Stimulated activated CD4-positive, alpha-beta T cell treated with anti-CD3 and anti-CD28 coated beads, Interleukin-15, amount 100 ng/mL, for 48 hours (primary cell): ENCODE measurements around the gene LAG3.

Experiments used
- DNase-seq, 2 donors: peaks; one replicate each; pipeline ENCODE4 v3.0.0-alpha.2; 2020; ENCODE audit warnings: low read depth in 2 of 2

LAG3 gene

DNA sequence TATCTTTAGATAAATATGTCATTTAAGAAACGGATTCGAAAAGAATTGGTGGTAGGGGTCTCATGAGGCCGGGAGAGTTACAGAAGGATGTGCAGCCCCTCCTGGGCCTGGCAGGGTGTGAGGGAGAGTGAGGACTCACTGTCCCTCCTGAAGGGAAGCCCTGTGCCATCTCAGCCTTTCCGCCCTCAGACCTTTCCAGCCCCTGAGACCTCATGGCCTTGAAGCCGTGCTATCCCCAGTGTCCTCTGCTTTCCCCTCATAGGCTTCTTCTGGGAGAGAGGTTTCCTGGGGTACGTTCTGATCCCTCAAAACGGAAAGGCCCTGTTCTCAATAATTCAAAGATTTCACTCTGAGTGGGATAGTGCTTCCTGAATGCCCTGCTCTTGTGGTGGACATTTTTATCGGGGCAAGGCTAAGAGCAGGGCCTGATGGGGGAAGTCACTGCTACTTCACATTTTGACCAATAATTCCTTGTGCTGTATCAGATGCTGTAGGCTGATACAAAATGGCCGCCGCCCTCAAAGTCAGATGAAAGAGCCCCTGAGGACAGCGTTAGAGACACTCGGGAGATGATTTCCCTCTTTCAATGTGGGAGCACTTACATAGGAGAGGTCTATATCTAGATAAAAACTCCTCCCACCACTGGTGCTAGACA, 18.3 kb downstream of the LAG3 start:
- DNase-seq: no peak

DNA sequence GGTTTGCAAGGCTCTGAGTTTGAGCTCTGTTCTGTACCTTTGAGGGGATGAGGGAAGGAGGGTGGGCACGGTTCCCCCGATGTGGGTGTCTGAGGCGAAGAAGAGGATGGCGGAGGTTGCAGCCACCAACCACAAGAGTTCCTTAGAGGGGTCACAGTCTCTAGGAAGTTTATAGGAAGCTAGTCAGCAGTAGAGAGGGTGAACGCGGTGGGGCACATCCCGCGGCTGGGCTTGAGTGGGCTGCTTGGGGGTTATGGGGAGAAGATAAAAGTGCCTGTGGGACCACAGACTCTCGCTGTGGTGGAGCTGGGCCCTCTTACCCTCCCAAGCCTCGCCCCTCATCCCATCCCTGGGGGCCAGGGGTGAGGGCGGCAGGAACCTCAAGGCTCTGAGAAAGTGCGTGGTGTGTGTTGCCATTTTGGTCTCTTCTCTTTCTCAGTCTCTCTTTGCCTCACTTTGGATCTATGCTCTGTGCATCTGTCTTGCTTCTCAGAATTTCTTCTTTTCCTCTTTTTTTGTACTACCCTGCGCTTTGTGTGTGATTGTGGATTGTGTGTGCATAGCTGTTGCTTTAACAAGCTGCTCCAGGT, 19.7 kb downstream of the LAG3 start:
- no peak for DNase-seq

DNA sequence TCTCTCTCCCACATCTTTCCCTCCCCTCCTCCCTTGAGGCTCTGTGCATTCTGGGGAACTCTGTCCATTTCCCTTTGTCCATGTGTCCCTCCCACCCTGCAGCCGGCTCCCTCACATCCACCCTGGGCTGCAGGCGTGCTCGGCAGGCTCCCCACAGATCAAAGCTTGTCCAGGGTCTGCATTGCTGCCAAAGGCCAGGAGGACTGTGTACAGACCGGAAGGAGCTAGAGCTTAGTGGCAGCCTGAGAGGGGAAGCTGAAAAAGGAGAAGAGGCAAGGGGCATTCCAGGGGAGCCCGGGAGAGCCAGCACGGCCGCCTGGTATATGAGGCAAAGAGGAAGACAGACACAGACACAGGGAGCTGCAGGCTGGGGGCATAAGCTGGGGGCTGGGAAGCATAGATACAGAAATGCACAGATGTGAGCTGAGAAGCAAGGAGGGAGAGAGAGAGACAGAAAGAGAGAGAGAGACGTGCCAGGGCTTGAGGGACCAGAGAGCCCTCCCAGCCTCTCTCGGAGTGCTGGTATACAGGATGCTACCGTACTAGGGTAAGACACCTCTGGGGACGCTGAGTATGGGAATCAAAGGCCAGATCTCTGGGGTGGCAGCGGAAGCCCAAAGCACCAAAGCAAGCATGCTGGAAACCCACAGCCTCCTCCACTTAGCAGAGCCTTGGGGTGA, 20.3 kb downstream of the LAG3 start:
- DNase-seq: no peak

DNA sequence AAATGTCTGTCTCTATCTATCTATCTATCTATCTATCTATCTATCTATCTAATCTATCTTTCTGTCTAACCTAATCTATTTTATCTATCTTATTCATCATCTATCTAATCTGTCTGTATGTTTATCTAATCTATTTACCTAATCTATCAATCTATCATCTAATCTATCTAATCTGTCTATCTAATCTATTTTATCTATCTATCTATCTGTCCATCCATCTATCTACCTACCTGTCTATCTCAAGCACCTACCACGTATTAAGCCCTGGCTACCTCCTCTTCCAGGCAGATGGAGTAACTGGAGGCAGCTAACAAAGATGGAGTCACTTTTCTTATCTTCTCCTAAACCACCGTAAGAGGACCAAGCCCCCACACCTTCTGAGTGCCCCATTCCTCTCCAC, 22.8 kb downstream of the LAG3 start:
- no peak for DNase-seq

DNA sequence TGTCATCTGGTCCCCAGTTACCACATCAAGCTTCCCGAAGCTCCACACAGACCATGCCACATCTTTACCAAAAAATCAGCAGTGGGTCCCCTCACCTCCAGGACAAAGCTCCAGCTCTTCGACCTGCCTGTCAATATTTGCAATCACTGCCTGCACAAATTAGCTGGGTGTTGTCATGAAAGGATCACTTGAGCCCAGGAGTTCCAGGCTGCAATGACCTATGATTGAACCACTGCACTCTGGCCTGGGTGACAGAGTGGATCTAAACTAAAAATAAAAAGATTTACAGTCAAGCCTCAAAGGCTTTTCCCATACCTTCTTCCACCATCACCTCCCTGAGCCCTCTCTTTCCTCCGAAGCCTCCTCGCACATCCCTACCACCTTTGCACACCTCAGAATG, 24.3 kb downstream of the LAG3 start:
- DNase-seq: no peak

DNA sequence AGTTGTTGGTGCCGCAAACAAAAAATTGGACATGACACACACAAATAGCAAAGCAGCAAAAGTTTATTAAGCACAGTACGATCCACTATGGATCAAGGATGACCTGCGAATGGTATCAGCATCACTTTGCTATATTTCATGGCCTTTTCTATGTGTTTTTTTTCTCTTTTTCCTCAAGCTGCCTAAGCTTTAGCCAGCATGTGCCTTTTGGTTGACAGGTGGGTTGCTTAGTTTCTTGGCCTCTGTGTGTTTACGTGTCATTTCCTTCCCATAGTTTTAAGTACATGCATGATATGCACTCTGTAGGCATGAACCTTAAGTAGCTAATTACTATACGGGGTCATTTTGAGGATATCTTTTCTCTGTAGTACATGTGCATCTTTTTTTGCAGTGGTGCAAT, 26.8 kb downstream of the LAG3 start:
- no peak for DNase-seq

DNA sequence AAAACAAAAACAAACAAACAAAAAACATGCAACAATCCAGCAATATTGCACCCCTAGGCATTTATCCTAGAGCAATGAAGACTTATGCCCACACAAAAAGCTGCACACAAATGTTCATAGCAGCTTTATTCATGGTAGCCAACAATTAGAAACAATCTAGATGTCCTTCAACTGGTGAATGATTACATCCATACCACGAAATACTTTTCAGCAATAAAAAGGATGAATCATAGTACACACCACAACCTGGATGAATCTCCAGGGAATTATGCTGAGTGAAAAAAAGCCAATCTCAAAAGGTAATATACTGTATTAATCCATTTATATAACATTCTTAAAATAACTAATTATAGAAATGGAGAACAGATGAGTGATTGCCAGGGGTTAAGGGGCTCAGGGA, 34.9 kb downstream of the LAG3 start:
- no peak for DNase-seq

DNA sequence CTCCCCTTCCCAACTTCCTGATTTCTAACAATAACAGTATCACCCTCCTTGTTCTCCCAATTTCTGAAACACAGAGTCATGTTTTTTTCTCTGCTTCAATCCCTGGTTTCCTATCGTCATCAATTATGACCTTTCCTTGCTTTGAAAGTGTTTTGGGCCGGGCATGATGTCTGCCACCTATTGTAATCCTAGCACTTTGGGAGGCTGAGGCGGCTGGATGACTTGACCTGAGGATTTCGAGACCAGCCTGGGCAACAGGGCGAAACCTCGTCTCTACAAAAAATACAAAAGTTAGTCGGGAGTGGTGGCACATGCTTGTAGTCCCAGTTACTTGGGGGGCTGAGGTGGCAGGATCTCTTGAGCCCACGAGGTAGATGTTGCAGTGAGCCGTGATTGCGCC, 36.7 kb downstream of the LAG3 start:
- no peak for DNase-seq

DNA sequence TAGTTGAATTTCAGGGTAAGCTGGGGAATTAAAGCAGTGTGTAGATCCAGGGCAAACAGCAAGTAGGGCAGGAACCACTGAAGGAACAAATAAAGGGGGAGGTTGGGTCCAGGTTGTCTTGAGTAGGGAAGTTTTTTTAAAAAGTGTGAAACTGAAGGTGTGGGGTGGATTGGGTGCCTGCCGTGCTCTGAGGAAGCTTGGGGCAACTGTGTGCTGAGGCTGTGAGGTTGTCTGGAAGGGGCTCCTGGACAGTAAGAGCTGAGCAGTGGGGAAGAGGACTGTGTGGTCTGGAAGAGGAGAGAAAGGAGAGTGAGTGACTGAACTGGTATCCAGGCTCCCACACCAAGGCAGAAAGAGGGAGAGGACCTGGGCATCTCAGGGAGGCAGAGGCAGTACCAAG, 38.4 kb downstream of the LAG3 start:
- DNase-seq: no peak

DNA sequence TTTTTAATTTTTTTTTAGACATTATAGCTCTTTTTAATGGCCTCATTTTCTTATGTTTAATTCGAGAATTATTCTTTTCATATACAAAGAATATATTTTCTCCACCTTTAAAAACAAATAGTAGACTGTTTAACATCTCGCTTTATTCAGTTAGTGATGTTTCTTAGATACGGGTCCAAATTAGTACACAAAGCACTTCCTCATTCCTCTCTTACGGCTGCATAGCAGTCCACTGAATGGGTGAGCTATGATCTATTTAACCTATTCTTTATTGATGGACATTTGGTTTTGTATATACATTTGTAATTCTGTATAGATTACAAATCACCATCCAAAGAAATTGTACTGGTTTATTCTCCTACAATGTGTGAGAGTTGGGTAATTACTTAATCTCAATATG, 41.0 kb downstream of the LAG3 start:
- no peak for DNase-seq

DNA sequence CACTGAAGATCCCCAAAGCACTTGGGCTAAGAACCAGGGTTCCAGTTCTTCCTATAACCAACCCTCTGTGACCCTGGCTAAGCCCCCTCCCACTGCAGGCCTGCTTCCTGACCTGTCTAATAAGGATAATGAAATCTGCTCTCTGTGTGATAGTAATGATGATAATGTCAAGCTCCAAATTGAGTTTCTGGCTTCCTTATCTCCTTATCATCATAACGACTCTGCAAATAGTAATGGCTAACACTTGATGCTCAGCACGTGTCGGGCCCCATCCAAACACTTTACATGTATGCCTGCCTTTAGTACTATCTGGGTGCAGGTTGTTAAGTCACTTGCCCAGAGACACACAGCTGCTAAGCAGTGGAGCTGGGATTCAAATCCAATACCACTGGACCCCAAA, 44.3 kb downstream of the LAG3 start:
- no peak for DNase-seq

DNA sequence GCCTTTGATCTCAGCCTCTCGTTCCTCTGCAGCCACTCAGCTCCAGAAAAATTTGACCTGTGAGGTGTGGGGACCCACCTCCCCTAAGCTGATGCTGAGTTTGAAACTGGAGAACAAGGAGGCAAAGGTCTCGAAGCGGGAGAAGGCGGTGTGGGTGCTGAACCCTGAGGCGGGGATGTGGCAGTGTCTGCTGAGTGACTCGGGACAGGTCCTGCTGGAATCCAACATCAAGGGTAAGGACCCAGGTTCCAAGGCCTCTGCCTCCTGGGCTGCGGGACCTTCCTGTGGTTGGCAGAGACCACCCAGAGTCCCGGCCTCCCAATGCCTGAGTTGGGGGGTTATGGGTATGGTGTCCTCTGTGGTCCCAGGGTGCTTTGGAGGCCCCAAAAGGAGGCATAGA, 44.8 kb downstream of the LAG3 start:
- no peak for DNase-seq

DNA sequence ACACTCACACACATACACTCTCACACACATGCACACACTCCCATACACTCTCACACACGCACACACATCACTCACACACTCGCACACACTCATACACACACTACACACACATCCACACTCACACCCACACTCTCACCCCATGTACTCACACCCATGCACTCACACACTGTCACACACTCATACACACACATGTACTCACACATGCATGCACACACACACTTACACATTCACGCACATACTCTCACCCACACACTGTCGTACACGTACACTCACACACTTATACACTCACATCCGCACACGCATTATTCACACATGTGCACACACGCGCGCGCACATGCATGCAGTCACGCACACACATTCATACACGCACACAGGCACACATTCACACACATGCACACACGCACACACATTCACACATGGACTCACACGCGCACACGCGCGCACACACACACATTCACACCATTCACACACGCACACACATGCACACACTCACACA, 45.4 kb downstream of the LAG3 start:
- DNase-seq: no peak

DNA sequence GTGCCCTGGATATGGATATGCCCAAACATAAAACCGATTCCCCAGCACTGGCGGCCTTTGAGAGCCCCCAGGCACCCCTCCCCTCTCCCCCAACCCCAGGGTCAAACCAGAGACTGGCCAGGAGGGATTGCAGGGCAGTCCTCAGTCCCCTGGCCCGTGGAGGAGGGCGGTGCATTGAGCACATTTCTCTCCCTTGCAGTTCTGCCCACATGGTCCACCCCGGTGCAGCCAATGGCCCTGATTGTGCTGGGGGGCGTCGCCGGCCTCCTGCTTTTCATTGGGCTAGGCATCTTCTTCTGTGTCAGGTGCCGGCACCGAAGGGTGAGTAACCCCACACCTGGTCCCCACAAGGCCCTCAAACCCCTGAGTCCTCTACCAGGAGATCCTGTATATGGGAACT, 45.9 kb downstream of the LAG3 start:
- DNase-seq: no peak

DNA sequence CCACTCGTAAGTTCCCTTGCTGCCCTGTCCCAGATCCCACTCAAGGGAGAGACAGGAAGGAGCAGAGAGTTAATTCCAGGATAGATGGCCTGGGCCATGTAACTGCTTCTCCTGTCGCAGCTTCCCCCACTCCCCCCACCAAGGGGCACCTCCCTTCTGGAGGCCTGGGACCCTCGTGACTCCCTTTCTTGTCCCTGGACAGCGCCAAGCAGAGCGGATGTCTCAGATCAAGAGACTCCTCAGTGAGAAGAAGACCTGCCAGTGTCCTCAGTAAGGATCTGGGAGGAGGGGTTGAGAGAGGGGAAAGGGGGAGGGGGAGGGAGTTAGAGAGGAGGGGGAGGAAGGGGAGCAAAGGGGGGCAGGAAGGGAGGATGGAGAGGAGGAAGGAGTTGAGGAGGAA, 46.3 kb downstream of the LAG3 start:
- no peak for DNase-seq

DNA sequence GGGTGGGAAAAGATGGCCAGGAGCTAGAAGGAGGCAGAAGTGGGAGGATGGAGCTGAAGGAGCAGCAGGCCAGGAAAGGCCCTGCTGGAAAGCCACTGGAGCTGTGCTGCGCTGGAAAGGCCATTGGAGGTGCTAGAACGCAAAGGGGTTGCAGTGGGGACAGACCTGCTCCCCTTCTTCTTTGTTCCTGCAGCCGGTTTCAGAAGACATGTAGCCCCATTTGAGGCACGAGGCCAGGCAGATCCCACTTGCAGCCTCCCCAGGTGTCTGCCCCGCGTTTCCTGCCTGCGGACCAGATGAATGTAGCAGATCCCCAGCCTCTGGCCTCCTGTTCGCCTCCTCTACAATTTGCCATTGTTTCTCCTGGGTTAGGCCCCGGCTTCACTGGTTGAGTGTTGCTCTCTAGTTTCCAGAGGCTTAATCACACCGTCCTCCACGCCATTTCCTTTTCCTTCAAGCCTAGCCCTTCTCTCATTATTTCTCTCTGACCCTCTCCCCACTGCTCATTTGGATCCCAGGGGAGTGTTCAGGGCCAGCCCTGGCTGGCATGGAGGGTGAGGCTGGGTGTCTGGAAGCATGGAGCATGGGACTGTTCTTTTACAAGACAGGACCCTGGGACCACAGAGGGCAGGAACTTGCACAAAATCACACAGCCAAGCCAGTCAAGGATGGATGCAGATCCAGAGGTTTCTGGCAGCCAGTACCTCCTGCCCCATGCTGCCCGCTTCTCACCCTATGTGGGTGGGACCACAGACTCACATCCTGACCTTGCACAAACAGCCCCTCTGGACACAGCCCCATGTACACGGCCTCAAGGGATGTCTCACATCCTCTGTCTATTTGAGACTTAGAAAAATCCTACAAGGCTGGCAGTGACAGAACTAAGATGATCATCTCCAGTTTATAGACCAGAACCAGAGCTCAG, 47.0 kb downstream of the LAG3 start:
- DNase-seq: no peak

DNA sequence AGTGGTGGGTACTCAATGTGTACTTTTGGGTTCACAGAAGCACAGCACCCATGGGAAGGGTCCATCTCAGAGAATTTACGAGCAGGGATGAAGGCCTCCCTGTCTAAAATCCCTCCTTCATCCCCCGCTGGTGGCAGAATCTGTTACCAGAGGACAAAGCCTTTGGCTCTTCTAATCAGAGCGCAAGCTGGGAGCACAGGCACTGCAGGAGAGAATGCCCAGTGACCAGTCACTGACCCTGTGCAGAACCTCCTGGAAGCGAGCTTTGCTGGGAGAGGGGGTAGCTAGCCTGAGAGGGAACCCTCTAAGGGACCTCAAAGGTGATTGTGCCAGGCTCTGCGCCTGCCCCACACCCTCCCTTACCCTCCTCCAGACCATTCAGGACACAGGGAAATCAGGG, 47.8 kb downstream of the LAG3 start:
- no peak for DNase-seq

DNA sequence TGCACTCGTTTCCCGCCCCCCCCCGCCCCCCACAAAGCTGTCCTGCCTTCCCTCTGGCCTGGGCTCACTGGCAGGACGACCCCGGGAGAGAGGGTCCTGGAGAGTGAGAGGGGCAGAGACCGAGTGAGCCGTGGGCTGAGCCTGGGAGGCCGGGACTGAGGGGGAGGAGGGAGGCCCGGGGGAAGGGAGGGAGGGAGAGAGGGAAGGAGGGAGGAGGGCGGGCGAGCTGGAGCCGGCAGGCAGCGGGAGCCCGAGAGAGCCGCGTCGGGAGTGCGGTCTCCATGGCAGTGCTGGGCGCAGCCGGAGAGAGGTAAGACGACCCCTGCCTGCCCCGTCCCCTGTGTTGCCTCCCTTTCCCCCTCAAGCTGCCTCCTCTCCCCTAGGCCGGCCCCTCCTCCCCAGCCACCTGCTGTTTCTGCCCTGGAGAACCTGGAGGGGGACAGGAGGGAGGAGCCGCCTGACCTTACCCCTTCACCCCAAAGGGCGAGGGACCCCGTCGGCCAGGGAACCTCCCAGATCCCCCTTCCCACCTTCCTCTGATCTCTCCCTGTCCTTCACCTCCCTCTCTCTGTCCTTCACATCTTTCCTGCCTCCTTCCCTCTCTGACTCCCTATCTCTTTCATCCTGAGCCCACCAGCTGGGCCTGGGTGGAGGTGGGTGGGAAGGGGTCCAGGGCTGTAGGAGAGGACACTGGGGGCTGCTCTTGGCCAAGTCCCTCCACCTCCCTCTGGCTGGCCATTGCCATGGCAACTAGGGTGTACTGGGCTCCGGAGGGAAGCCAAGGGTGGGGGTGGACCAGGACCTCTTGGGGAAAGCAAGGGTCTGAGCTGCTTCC, 49.5 kb downstream of the LAG3 start, which contains the start of gene GPR162:
Gene GPR162 (plus strand): TSS at position 231 of the 835 bp plus-strand sequence. CDS start 2,078 bp downstream, outside the sequence.
- DNase-seq: no peak

DNA sequence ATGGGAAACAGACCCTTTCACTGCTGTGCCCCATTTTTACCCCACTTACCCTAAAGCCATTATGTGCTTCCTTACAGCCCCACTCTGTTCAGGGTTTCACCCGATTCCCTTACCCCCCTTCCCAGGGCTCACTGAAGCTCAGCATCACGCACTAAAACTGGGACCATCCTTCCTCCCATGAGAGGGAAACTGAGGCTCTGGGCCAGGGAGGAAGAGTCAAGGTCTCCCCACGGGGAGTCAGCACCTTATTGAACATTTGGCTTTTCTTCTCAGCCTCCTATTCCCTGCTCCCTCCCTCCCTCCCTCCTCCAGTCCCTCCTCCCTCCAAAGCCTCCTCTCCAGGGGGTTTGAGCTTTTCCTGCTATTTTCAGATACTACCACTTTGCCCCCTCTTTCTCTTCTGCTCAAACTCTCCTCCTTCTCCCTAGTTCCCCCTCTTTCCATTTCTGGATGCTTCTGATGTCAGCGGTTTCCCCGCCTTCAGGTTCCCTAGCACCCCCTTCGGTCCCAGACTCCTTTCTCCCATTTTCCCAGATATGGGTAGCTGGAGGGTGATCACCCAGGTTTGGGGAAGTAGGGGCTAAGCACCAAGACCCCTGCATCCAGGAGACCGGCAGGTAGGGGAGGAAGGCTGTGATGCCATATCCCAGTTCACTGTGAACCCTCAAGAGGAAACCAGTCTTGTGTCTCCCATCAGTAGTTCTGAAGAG, 50.3 kb downstream of the LAG3 start:
- no peak for DNase-seq
